HG03575 (cell line): ENCODE results near the gene RAD51B.

Experiments
- ATAC-seq: cut with Tn5 transposase; IDR thresholded peaks from one replicate; pipeline ENCODE4 v1.9.1; 2021; ENCODE audit not compliant: unreplicated experiment, insufficient number of reproducible peaks, low FRiP score; ENCODE audit errors: extremely low read depth

RAD51B gene

DNA sequence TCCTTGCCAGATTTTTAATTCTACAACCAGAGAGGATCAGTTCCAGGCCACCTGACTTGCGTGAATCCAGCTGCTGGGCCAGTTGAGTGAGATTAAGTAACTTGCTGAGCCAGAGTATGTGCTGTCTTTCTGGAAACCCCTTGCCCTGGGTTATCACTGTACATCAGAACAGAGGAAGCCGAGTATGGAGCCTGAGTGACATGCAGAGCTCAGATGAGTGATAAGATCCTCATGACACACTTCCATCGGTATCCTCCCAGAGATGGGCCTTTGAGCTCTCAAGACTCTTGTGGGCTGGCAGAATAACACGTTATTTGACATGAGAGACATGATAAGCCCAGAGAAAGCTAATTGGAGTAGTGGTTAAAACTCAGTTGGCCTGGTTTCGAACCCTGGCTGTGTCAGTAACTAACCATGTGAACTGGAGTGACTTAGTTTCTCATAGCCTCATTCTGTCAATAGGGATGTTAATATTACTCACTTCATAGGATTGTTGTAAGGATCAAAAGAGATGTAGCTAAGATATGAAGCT, 585.1 kb downstream of the RAD51B start:
- ATAC-seq = no peak

DNA sequence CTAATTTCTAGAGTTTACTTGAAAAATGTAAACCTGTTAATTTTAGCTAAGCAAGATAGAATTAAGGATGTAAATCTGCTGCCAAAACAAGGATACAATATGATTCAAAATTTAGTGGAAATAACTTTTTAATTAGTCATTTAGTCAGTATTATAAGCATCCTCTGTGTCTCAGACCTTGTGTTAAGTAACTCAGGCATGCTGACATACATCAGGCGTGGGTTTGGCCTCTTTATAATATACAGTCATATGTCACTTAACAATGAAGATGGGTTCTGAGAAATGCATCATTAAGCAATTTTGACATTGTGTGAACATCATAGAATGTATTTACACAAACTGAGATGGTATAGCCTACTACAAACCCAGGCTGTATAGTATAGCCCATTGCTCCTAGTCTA, 586.4 kb downstream of the RAD51B start:
- no peak for ATAC-seq

GRCh38 chr14:68407285-68407684, 587.7 kb downstream of the RAD51B start:
- ATAC-seq = no peak

GRCh38 chr14:68407825-68408224, 588.2 kb downstream of the RAD51B start:
- ATAC-seq = no peak

GRCh38 chr14:68408680-68409079, 589.1 kb downstream of the RAD51B start:
- no peak for ATAC-seq

GRCh38 chr14:68409387-68409786, 589.8 kb downstream of the RAD51B start:
- ATAC-seq = no peak

- ATAC-seq = no peak
These were observed 593.2 kb downstream of the RAD51B start for GRCh38 chr14:68412505-68413465.

DNA sequence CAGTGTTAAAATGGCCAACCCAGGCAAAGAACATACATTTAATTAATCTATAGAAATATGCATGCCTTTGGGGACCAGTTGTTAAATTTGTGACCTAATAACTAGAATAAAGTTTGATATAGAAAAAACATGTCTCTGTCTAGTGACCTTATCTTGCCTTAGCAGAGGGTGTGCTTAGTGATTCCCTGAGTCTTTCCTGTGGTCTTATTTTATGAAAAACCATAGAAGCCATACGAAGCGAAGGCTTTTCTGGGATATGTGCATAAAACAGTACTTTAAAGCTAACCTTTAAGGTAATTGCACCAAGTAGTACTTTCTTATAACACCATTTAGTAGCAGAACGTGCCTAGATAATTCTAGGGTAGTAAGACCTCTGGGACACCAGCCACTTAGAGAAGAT, 593.9 kb downstream of the RAD51B start:
- ATAC-seq = no peak

GRCh38 chr14:68414121-68414520, 594.5 kb downstream of the RAD51B start:
- no peak for ATAC-seq

DNA sequence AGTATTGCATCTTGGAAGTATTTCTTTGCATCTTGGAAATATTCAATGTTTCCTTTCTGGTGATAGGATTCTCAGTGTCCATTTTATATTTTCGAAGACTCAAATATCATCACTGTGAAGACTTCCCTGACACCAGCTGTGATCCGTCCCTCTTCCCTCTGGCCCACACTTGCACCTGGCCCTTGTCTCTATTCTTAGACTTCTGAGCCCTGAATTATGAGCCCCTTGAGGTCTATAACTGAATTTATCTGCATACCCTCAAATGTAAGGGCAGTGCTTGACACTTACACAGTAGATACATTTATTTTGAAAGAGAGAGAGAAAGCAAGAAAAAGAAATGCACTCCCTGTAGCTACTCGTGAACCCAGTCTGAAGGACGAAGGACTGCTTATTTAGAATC, 596.6 kb downstream of the RAD51B start:
- ATAC-seq = no peak

- no peak for ATAC-seq
These were observed 597.6 kb downstream of the RAD51B start for GRCh38 chr14:68417009-68417650.

- ATAC-seq = no peak
These were observed 598.9 kb downstream of the RAD51B start for GRCh38 chr14:68418174-68419118.

DNA sequence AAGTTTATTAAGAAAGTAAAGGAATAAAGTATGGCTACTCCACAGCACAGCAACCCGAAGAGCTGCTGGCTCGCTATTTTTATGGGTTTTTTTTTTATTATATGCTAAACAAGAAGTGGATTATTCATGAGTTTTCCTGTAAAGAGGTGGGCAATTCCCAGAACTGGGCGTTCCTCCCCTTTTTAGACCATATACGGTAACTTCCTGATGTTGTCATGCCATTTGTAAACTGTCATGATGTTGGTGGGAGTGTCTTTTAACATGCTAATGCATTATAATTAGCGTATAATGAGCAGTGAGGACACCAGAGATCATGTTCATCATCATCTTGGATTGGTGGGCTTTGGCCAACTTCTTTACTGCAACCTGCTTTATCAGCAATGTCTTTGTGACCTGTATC, 600.8 kb downstream of the RAD51B start:
- no peak for ATAC-seq

DNA sequence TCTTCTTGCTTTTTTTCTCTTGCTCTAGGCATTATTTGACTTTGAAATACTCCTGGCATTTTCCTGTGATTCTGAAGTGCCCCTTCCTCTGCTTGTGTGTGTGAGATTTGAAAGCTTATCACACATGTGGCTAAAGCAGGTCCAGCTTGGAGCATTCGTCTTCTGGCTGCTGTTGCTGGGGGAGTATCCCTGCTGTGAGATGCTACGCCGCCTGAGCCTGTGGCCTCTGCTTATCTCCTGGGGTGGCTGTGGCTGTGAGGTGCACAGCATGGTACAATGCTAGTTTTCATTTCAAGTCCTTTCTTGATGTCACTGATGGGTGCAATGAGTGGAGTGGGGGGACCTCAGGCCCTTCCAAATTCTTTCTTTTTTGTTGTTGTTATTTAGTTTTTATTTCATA, 601.5 kb downstream of the RAD51B start:
- no peak for ATAC-seq

- ATAC-seq = no peak
These were observed 604.1 kb downstream of the RAD51B start for GRCh38 chr14:68423686-68424085.

DNA sequence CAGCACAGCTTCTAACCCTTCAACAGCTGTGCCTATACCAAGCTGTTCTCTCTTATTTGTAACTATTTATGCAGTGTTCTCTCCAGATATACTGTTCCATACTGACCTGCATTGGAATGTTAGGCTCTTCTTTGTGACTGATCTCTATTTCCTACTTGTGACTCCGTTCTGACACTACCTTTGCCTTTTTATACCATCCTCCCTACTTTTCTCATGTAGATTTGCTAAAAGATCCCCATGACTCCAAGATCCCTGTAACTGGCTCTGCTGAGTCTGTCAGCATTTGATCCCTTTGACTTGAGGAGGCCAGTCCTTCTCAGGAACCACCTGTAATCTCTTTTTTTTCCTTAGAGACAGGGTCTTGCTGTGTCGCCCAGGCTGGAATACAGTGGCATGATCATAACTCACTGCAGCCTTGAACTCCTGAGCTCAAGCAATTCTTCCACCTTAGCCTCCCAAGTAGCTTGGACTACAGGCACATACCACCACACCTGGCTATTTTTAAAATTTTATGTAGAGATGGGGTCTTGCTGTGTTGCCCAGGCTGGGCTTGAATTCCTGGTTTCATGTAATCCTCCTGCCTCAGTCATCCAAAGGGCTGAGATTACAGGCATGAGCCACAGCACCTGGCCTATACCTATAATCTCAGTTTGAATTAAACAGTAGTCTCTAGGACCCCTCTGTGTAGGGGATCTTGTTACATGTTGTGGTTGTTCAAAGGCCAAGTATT, 605.0 kb downstream of the RAD51B start:
- ATAC-seq = no peak

GRCh38 chr14:68426661-68427549, 607.3 kb downstream of the RAD51B start:
- no peak for ATAC-seq

GRCh38 chr14:68427550-68427890, 607.9 kb downstream of the RAD51B start:
- ATAC-seq = no peak
